SK-N-SH (cell line): Measurements from ENCODE around the gene TMEM244.

Experiments used
- CTCF ChIP-seq: fragments of 200-600 bp; sonication (generic); IDR thresholded peaks from 2 replicates; pipeline ENCODE4 v1.6.1; 2017; ENCODE audit warnings: antibody characterized with exemption, mild to moderate bottlenecking, moderate library complexity
- EP300 ChIP-seq, 2 experiments: IDR thresholded peaks; 2 replicates each; pipeline versions ENCODE4 v1.4.0 to v1.6.1; 2012; ENCODE audit warnings: borderline replicate concordance in 1 of 2, low read depth in 1 of 2, low read length in 1 of 2
- EZH2phosphoT487 ChIP-seq: fragments of 200-600 bp; sonication (generic); IDR thresholded peaks from 2 replicates; pipeline ENCODE4 v1.6.1; 2017; ENCODE audit warnings: low read depth, mixed run types, mild to moderate bottlenecking, antibody characterized with exemption, moderate library complexity, borderline replicate concordance
- FOSL2 ChIP-seq: IDR thresholded peaks from 2 replicates; pipeline ENCODE4 v1.4.0; 2012; ENCODE audit warnings: low read depth, mild to moderate bottlenecking, moderate library complexity, borderline replicate concordance
- JUND ChIP-seq: IDR thresholded peaks from 2 replicates; pipeline ENCODE4 v1.4.0; 2012
- MAX ChIP-seq: IDR thresholded peaks from 2 replicates; pipeline ENCODE4 v1.4.0; 2012; ENCODE audit warnings: low read depth
- NFIC ChIP-seq: IDR thresholded peaks from 2 replicates; pipeline ENCODE4 v1.4.0; 2012; ENCODE audit warnings: borderline replicate concordance
- POLR2AphosphoS5 ChIP-seq: IDR thresholded peaks from 2 replicates; pipeline ENCODE4 v1.6.1; 2012; ENCODE audit warnings: low read depth, low read length
- RAD21 ChIP-seq: IDR thresholded peaks from 2 replicates; pipeline ENCODE4 v1.6.1; 2012; ENCODE audit warnings: mild to moderate bottlenecking, low read length
- RXRA ChIP-seq: IDR thresholded peaks from 2 replicates; pipeline ENCODE4 v1.4.0; 2012; ENCODE audit warnings: low read depth, mild to moderate bottlenecking, borderline replicate concordance
- TAF1 ChIP-seq: IDR thresholded peaks from 2 replicates; pipeline ENCODE4 v1.6.1; 2012; ENCODE audit warnings: low read depth, mild to moderate bottlenecking, low read length, moderate library complexity, borderline replicate concordance
- TF ChIP-seq, protein P1 (sequence below): IDR thresholded peaks from 2 replicates; pipeline ENCODE4 v1.4.0; 2012; ENCODE audit warnings: low read depth, borderline replicate concordance
- TF ChIP-seq, protein P2 (sequence below): IDR thresholded peaks from 2 replicates; pipeline ENCODE4 v1.4.0; 2012; ENCODE audit warnings: low read depth, borderline replicate concordance
- TF ChIP-seq, protein P3 (sequence below): IDR thresholded peaks from 2 replicates; pipeline ENCODE4; 2012

GRCh38 chr6:129871221-129871620 lies 10.1 kb upstream of the TMEM244 start:
- no peak for TF ChIP-seq CTCF
- no peak for TF ChIP-seq EP300 (IDR thresholded peaks at IDR 0.05; ENCODE audit: borderline replicate concordance in 1 of 2, low read depth in 1 of 2, low read length in 1 of 2)
- TF ChIP-seq, protein P1, sequence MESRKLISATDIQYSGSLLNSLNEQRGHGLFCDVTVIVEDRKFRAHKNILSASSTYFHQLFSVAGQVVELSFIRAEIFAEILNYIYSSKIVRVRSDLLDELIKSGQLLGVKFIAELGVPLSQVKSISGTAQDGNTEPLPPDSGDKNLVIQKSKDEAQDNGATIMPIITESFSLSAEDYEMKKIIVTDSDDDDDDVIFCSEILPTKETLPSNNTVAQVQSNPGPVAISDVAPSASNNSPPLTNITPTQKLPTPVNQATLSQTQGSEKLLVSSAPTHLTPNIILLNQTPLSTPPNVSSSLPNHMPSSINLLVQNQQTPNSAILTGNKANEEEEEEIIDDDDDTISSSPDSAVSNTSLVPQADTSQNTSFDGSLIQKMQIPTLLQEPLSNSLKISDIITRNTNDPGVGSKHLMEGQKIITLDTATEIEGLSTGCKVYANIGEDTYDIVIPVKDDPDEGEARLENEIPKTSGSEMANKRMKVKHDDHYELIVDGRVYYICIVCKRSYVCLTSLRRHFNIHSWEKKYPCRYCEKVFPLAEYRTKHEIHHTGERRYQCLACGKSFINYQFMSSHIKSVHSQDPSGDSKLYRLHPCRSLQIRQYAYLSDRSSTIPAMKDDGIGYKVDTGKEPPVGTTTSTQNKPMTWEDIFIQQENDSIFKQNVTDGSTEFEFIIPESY = no peak
- TF ChIP-seq FOSL2 = no peak
- TF ChIP-seq EZH2phosphoT487 = no peak
- TF ChIP-seq POLR2AphosphoS5 = no peak
- no peak for TF ChIP-seq MAX
- TF ChIP-seq RAD21 = no peak
- TF ChIP-seq TAF1 = no peak
- no peak; the same call in 1 of the 2 replicates for TF ChIP-seq NFIC
- TF ChIP-seq JUND = no peak
- TF ChIP-seq, protein P2, sequence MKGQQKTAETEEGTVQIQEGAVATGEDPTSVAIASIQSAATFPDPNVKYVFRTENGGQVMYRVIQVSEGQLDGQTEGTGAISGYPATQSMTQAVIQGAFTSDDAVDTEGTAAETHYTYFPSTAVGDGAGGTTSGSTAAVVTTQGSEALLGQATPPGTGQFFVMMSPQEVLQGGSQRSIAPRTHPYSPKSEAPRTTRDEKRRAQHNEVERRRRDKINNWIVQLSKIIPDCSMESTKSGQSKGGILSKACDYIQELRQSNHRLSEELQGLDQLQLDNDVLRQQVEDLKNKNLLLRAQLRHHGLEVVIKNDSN = no peak
- TF ChIP-seq RXRA = no peak
- TF ChIP-seq, protein P3, sequence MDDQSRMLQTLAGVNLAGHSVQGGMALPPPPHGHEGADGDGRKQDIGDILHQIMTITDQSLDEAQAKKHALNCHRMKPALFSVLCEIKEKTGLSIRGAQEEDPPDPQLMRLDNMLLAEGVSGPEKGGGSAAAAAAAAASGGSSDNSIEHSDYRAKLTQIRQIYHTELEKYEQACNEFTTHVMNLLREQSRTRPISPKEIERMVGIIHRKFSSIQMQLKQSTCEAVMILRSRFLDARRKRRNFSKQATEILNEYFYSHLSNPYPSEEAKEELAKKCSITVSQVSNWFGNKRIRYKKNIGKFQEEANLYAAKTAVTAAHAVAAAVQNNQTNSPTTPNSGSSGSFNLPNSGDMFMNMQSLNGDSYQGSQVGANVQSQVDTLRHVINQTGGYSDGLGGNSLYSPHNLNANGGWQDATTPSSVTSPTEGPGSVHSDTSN = peak; percentile 55
